ENCODE results near the gene PDE11A. TPM values are rescaled to one million over a fixed set of nuclear protein-coding genes. Genes with fewer than 3 reads are reported as not detected.

PDE11A gene
- total and polyA plus RNA-seq, 2 experiments from 2014 or later = 0.08 to 0.73 TPM

- TF ChIP-seq ZNF462 (CRISPR knock-in tag; IDR thresholded peaks at IDR 0.05) (no peak), NANOG (IDR thresholded peaks at IDR 0.05; ENCODE audit: borderline replicate concordance) (no peak), EZH2phosphoT487 (IDR thresholded peaks at IDR 0.05; ENCODE audit: unreplicated experiment) (no peak), CREB1 (CRISPR knock-in tag; IDR thresholded peaks at IDR 0.05; ENCODE audit: low read depth) (no peak), ZNF331 (CRISPR knock-in tag; IDR thresholded peaks at IDR 0.05; ENCODE audit: low read depth) (no peak), JUNB (IDR thresholded peaks at IDR 0.05; ENCODE audit: unreplicated experiment) (no peak)
Observed at GRCh38 chr2:177723235-177723634, 349.3 kb downstream of the PDE11A start (continued).

- no peak overlapping the region for H3K27ac ChIP-seq (ENCODE audit: low read depth)
- H3K27ac Mint-ChIP-seq = no peak overlapping the region
Observed at GRCh38 chr2:177721818-177722567, 350.6 kb downstream of the PDE11A start.

More at GRCh38 chr2:177721818-177722567, 350.6 kb downstream of the PDE11A start:
- no peak overlapping the region for H3K4me3 ChIP-seq
- H4K20me1 ChIP-seq (replicated peaks; ENCODE audit: insufficient read depth) = no peaks in the 10 kb centered on the region; the same call in 1 of the 2 replicates
- peaks cover 19% of the 10 kb centered on the region for H3K27me3 ChIP-seq (ENCODE audit: insufficient read depth)
- H3K79me2 ChIP-seq (replicated peaks; ENCODE audit: insufficient read depth) = no peaks in the 10 kb centered on the region
- Mint-ChIP-seq H3K36me3 (ENCODE audit: low read depth) (no peaks in the 10 kb centered on the region), H3K9me3 (no peaks in the 10 kb centered on the region), H3K4me3 (no peak overlapping the region), H3K4me1 (peaks cover 2% of the 10 kb centered on the region; the same call in 1 of the 3 replicates), H3K27me3 (ENCODE audit: insufficient read depth, low read depth, poor library complexity) (peaks cover 10% of the 10 kb centered on the region)
- H3K4me2 ChIP-seq = no peak overlapping the region
- no peaks in the 10 kb centered on the region for H3K36me3 ChIP-seq (ENCODE audit: insufficient read depth)
- DNase-seq (ENCODE audit: low spot score) (no peak), ATAC-seq (no peak)
- no peaks in the 10 kb centered on the region for H3K9me2 ChIP-seq (ENCODE audit: insufficient read depth)
- H2AFZ ChIP-seq = no peak overlapping the region
- TF ChIP-seq ETS1 (IDR thresholded peaks at IDR 0.05) = no peak
- TF ChIP-seq ZNF331 (CRISPR knock-in tag; IDR thresholded peaks at IDR 0.05; ENCODE audit: low read depth) = no peak
- no peak for TF ChIP-seq REST (IDR thresholded peaks at IDR 0.05; ENCODE audit: unreplicated experiment)
- TF ChIP-seq JUNB (IDR thresholded peaks at IDR 0.05; ENCODE audit: unreplicated experiment) = no peak
- TF ChIP-seq NANOG (IDR thresholded peaks at IDR 0.05; ENCODE audit: borderline replicate concordance) = no peak
- 0 out of 2 replicates have a peak, but pooled peaks cover 2% of the 10 kb centered on the region for H3K4me1 ChIP-seq (ENCODE audit: insufficient read depth)
- H3F3A ChIP-seq (replicated peaks; ENCODE audit: low read depth) = no peaks in the 10 kb centered on the region
